Tongue (tissue), 2 donors: ENCODE data around the gene DSCAML1. TPM values are rescaled to one million over a fixed set of nuclear protein-coding genes. Genes with fewer than 3 reads are reported as not detected.
"Not testable (repeated sequence)": the region's sequence is repeated elsewhere in the genome, so short reads cannot be mapped to it uniquely, and the experiment has no call there.

Experiments
- DNase-seq: peaks from one replicate; pipeline ENCODE4 v3.0.0-alpha.2; 2015
- total RNA-seq: library from RNA; depleted of rRNA; stranded (reverse); fragments of >200 nt; gene quantifications from one replicate; pipeline ENCODE4 v1.2.3, GENCODE V29; 2014

DSCAML1 gene
- total RNA-seq, 1 donor from 2014 or later = 0.31 TPM

- no peak for DNase-seq
Observed at GRCh38 chr11:117421041-117421440, 376.0 kb downstream of the DSCAML1 start.

- DNase-seq = no peak
Observed at GRCh38 chr11:117420598-117420997, 376.4 kb downstream of the DSCAML1 start.

- DNase-seq = no peak
Observed at GRCh38 chr11:117420143-117420485, 376.9 kb downstream of the DSCAML1 start.

- DNase-seq = no peak
Observed at GRCh38 chr11:117419482-117420142, 377.4 kb downstream of the DSCAML1 start.

GRCh38 chr11:117418737-117419481, 378.1 kb downstream of the DSCAML1 start:
- DNase-seq = no peak

- DNase-seq = no peak
Observed at GRCh38 chr11:117417856-117418255, 379.2 kb downstream of the DSCAML1 start.

GRCh38 chr11:117417342-117417741, 379.7 kb downstream of the DSCAML1 start:
- no peak for DNase-seq

GRCh38 chr11:117415358-117415896, 381.6 kb downstream of the DSCAML1 start:
- no peak for DNase-seq

- no peak for DNase-seq
Observed at GRCh38 chr11:117414724-117415123, 382.3 kb downstream of the DSCAML1 start.

- no peak for DNase-seq
Observed at GRCh38 chr11:117413616-117414015, 383.4 kb downstream of the DSCAML1 start.

GRCh38 chr11:117412653-117413275, 384.3 kb downstream of the DSCAML1 start:
- no peak for DNase-seq

GRCh38 chr11:117412176-117412575, 384.8 kb downstream of the DSCAML1 start:
- DNase-seq = no peak

GRCh38 chr11:117411736-117412135, 385.3 kb downstream of the DSCAML1 start:
- no peak for DNase-seq

- no peak for DNase-seq
Observed at GRCh38 chr11:117410861-117411710, 385.9 kb downstream of the DSCAML1 start.

GRCh38 chr11:117410238-117410637, 386.8 kb downstream of the DSCAML1 start:
- no peak for DNase-seq

GRCh38 chr11:117409511-117409910, 387.5 kb downstream of the DSCAML1 start:
- no peak for DNase-seq

GRCh38 chr11:117408356-117408755, 388.7 kb downstream of the DSCAML1 start:
- no peak for DNase-seq

GRCh38 chr11:117407016-117407415, 390.0 kb downstream of the DSCAML1 start:
- no peak for DNase-seq

GRCh38 chr11:117405898-117406297, 391.1 kb downstream of the DSCAML1 start:
- DNase-seq = not testable (repeated sequence)

- not testable (repeated sequence) for DNase-seq
Observed at GRCh38 chr11:117399100-117399840, 397.7 kb downstream of the DSCAML1 start.

GRCh38 chr11:117398618-117399017, 398.4 kb downstream of the DSCAML1 start:
- not testable (repeated sequence) for DNase-seq
